ENCODE data around the gene JAZF1.

DNA sequence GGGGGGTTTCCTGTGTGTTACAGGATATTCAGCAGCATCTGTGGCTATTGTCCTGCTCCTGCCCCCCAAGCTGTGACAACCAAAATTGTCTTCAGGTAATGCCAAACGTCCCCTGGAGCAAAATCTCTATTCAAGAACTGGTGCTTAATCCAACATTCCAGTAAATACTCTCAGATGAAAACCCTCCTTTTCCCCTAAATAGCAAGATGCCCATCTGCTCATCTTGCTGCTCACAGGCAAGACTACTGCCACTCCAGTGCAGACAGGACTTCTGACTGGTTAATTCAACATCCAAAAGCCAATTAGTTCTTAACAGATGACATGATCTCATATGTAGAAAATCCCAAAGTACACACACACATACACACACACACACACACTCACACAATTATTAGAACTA lies 20.5 kb upstream of the JAZF1 start:
- TF ChIP-seq, protein P1, sequence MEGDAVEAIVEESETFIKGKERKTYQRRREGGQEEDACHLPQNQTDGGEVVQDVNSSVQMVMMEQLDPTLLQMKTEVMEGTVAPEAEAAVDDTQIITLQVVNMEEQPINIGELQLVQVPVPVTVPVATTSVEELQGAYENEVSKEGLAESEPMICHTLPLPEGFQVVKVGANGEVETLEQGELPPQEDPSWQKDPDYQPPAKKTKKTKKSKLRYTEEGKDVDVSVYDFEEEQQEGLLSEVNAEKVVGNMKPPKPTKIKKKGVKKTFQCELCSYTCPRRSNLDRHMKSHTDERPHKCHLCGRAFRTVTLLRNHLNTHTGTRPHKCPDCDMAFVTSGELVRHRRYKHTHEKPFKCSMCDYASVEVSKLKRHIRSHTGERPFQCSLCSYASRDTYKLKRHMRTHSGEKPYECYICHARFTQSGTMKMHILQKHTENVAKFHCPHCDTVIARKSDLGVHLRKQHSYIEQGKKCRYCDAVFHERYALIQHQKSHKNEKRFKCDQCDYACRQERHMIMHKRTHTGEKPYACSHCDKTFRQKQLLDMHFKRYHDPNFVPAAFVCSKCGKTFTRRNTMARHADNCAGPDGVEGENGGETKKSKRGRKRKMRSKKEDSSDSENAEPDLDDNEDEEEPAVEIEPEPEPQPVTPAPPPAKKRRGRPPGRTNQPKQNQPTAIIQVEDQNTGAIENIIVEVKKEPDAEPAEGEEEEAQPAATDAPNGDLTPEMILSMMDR (conservative IDR thresholded peaks at IDR 0.05; ENCODE audit: low read depth, low read length) = no peak
- TF ChIP-seq EZH2 (IDR thresholded peaks at IDR 0.05; ENCODE audit: borderline replicate concordance, low read depth, low read length, poor library complexity, severe bottlenecking) = no peak
